HG03342 (cell line): ENCODE data around the gene RXRA.

Experiments
- ATAC-seq: cut with Tn5 transposase; IDR thresholded peaks from one replicate; pipeline ENCODE4 v1.9.1; 2021; ENCODE audit warnings: mild to moderate bottlenecking, moderate library complexity; ENCODE audit not compliant: unreplicated experiment

The RXRA gene

GRCh38 chr9:134366223-134367031 lies 40.2 kb downstream of the RXRA start:
- ATAC-seq = no peak

DNA sequence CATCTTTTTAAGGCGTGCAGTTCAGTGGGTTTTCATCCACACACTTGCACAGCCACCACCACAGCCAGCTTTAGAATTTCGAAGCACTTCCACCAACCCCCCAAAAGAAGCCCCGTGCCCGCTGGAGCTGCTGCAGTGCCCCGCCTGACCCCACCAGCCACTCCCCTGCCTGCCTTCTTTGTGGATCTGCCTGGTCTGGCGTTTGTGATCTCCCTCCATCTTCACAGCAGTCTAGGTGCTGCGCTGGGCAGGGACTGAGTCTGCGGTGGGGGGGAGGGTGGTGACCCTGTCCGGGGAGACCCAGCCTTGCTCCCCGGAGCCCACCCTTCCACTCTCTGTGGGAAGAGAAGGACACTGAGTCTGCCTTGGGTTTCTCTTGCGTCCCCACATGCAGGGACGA lies 40.8 kb downstream of the RXRA start:
- no peak for ATAC-seq

GRCh38 chr9:134367791-134368490 lies 41.7 kb downstream of the RXRA start:
- ATAC-seq = no peak

DNA sequence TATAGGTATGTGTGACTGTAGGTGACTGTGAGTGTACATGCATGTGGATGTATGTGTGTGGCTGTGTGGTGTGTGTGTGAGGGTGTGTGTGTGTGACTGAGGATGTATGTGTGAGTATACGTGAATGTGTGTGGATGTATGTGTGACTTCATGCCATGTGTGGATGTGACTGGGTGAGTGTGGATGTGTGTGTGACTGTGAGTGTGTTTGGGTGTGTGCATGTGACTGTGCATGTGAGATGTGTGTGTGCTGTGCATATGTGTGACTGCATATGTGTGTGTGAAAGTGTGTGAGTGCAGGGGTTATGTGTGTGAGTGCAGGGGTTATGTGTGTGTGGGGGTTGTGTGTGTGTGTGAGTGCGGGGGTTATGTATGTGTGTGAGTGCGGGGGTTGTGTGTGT lies 42.3 kb downstream of the RXRA start:
- ATAC-seq = no peak

GRCh38 chr9:134369416-134370212 lies 43.4 kb downstream of the RXRA start:
- ATAC-seq = no peak

DNA sequence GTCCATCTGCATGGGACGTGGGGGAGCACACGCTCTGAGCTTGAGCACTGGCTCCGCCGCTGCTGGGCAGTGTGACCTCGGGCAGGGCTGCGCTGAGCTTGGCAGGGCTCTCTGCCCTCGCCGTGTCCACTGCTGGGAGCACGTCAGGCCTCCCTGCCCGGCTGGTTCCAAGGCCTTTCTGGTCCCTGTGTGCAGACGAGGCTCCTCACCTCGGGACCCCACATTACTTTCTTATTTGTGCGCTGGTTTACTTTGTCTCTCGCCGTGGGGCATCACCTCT lies 43.9 kb downstream of the RXRA start:
- ATAC-seq = no peak

- ATAC-seq = no peak
These were observed 44.4 kb downstream of the RXRA start for GRCh38 chr9:134370638-134371037.

- ATAC-seq = no peak
These were observed 45.5 kb downstream of the RXRA start for GRCh38 chr9:134371731-134372130.

DNA sequence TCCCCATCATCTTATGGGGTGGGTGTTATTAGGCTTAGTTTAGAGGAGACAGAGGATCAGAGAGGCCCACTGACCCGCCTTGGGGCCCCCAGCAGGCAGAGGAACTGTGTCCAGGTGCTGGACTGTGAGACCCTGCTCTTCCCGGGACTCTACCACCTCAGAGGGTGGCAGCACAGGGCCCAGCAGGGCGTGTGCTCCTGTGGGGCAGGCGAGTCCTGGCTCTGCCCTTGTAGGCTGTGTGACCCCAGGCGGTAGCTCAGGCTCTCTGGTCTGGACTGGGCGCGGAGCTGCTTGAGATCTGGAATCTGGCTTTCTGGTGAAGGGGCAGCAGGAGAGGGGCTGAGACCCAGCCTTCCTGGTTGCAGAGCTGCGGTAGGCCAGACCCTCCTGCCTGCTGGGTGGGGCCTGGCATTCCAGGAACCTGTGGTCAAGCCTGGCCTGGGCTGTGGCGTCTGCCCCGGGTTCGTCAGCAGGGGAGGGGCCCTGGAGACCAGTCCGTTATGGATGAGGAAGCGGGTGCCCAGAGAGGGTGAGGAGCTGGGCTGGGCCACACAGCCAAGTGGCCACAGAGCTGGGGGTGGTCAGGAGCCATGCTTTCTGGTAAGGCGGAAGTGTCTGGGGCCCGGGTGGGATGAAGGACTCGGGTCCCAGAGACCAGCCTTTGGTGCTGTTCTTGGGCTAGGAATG lies 46.5 kb downstream of the RXRA start:
- no peak for ATAC-seq

GRCh38 chr9:134373269-134373668 lies 47.0 kb downstream of the RXRA start:
- ATAC-seq = no peak

- no peak for ATAC-seq
These were observed 47.7 kb downstream of the RXRA start for GRCh38 chr9:134373953-134374300.

- ATAC-seq = no peak
These were observed 48.2 kb downstream of the RXRA start for GRCh38 chr9:134374301-134375010.

DNA sequence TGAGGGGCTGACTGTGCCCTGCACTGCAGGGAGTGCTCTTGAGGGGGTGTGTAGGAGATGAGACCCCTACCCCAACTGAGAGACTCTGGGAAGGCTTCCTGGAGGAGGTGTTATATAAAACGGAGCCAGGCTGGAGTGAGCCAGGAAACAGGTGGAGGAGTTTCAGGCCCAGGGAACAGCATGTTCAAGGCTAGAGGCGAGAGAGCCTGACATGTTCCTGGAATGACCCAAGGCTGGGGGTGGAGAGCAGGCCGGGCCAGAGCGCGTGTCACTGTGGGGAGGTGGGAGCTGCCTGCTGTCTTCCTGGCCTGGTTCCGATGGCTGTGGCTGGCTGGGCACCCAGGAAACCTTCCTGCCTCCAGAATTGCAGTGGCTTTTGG lies 48.7 kb downstream of the RXRA start:
- ATAC-seq = no peak

GRCh38 chr9:134375430-134376385 lies 49.5 kb downstream of the RXRA start:
- no peak for ATAC-seq

DNA sequence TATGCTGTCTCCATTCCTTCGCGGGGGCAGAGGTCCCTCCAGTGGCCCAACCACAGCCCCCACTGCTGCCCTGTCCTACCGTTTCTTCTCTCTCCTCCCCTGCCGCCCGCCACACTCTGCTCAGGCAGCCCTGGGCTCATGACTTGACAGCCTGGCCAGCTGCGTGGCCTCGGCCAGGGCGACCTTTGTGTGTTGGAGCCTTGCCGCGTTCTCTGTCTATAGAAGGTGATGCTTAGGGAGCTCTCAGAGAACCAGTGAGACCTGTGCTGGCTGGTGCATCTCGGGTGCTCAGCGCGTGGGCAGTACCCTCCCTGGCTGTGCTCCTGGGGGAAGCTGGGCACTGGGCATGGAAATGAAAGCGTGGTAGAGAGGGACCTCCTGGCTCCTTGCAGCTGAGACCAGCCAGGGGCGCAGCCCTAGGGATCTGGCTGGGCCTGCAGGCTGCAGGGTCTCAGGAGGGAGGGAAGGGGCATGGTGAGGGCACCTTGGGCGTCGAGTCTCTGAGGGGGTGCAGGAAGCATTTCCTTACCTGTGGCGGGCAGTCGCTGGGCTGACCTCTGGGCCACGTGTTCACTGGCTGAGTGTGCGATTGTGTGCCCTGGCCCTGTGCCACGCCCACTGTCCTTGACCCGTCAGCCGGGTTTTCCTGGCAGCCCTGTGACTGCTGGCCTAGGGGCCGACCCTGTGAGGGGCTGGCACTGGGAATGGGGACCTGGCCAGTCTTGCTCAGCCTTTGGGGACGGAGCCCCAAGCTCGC lies 50.3 kb downstream of the RXRA start:
- no peak for ATAC-seq

DNA sequence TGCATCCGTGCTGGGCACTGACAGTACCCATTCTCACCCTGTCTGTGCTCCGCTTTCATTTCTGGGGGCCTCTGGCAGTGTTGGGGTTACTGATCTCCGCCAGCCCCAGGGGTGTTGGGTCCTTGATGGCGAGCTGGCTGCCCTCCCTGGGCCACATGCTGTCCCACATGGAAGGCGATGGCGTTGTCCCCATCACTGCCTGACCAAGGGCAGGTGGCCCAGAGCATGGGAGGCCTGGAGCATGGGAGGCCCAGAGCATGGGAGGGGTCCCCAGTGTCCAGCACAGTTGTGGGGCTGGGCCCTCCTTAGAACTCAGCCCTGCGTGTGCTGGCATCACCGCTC lies 50.9 kb downstream of the RXRA start:
- ATAC-seq = no peak

- no peak for ATAC-seq
These were observed 51.7 kb downstream of the RXRA start for GRCh38 chr9:134377976-134378375.

GRCh38 chr9:134378901-134379338 lies 52.7 kb downstream of the RXRA start:
- ATAC-seq = no peak

DNA sequence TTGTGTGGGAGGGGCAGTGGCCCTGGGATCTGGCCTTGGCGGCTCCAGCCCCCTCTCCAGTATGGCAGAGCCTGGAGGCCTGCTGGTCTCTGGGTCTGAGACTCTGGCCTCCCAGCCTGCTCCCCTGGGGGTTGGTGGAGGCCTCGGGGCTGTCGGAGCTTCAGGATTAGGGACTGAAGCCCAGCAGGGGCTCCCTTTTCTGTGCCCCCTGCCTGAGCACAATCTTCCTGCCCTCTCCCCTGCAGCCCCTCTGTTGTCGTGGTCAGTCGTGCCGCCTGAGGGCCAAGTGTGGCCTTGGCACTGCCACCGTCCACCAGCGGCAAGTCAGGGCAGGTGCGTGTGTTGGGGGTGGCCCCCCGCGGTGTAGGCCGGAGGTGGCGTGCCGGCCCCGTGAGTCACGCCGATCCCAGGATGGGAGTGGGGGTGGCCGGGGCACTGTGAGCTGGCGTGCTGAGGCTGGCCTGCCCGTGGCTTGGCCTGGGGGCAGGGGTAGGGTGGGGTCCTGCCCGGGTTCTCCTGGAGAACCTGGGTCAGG lies 53.6 kb downstream of the RXRA start:
- ATAC-seq = no peak
